ENCODE measurements around the gene TRRAP.

TRRAP gene

GRCh38 chr7:98956469-98956868 lies 78.1 kb downstream of the TRRAP start:
- no peak for DNase-seq

- peak in 1 of 2 donors; percentile 18 for DNase-seq
These were observed 78.6 kb downstream of the TRRAP start for GRCh38 chr7:98956937-98957336.

- no peak for DNase-seq
These were observed 79.4 kb downstream of the TRRAP start for GRCh38 chr7:98957766-98958165.

GRCh38 chr7:98958968-98959367 lies 80.6 kb downstream of the TRRAP start:
- DNase-seq, result no peak

GRCh38 chr7:98963305-98963704 lies 85.0 kb downstream of the TRRAP start:
- no peak for DNase-seq

GRCh38 chr7:98964596-98964995 lies 86.3 kb downstream of the TRRAP start:
- DNase-seq, result no peak

- no peak for DNase-seq
These were observed 90.3 kb downstream of the TRRAP start for GRCh38 chr7:98968621-98969020.

- DNase-seq, result no peak
These were observed 91.1 kb downstream of the TRRAP start for GRCh38 chr7:98969386-98969785.

GRCh38 chr7:98970016-98970615 lies 91.8 kb downstream of the TRRAP start:
- DNase-seq, result no peak

GRCh38 chr7:98970805-98971204 lies 92.5 kb downstream of the TRRAP start:
- no peak for DNase-seq

- no peak for DNase-seq
These were observed 95.9 kb downstream of the TRRAP start for GRCh38 chr7:98974205-98974604.

GRCh38 chr7:98974906-98975816 lies 96.8 kb downstream of the TRRAP start:
- no peak for DNase-seq

- no peak for DNase-seq
These were observed 98.3 kb downstream of the TRRAP start for GRCh38 chr7:98976396-98977185.

- no peak for DNase-seq
These were observed 100.3 kb downstream of the TRRAP start for GRCh38 chr7:98978672-98979071.

GRCh38 chr7:98981701-98982100 lies 103.4 kb downstream of the TRRAP start:
- DNase-seq, result no peak

GRCh38 chr7:98982686-98983085 lies 104.4 kb downstream of the TRRAP start:
- DNase-seq, result no peak

GRCh38 chr7:98984126-98984525 lies 105.8 kb downstream of the TRRAP start:
- no peak for DNase-seq

GRCh38 chr7:98985406-98985805 lies 107.1 kb downstream of the TRRAP start:
- DNase-seq, result no peak

- DNase-seq, result no peak
These were observed 107.6 kb downstream of the TRRAP start for GRCh38 chr7:98985945-98986344.

- no peak for DNase-seq
These were observed 110.3 kb downstream of the TRRAP start for GRCh38 chr7:98988641-98989040.

- DNase-seq, result no peak
These were observed 112.0 kb downstream of the TRRAP start for GRCh38 chr7:98990356-98990755.

GRCh38 chr7:98991141-98991540 lies 112.8 kb downstream of the TRRAP start:
- no peak for DNase-seq

- no peak for DNase-seq
These were observed 113.7 kb downstream of the TRRAP start for GRCh38 chr7:98992076-98992475.

All from hippocampal formation (tissue), 2 donors.